ENCODE results near the gene ARHGAP28. TPM values are rescaled to one million over a fixed set of nuclear protein-coding genes. Genes with fewer than 3 reads are reported as not detected.

ARHGAP28 gene
- total and polyA plus RNA-seq, 10 of the 15 experiments (the other 5 are each of a cell fraction or from before 2014, with no cell fraction given), result not detected

DNA sequence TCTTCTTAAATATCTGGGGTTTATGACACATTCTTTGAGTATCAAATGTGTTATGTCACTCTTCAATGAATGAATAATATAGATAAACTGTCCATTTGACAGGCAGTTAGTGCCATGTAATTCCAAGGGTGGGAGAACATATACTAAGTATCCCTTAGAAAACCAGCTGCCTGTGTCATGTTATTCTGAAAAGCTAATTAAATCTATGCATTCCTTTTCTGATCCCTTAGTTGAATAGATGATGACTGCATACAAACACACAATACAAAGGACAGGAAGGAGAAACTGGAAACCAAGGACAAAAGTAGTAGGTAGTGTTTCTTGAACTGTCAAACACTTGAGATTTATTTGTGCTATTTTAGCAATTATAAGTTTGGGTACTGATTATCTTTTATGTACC lies 8.3 kb downstream of the ARHGAP28 start:
- H3K9ac ChIP-seq (ENCODE audit: control insufficient read depth, insufficient read depth, low read length), result no peak overlapping the region
- H3K27me3 ChIP-seq (replicated peaks in 1 of 2; ENCODE audit: control insufficient read depth in 2 of 2, insufficient read depth in 2 of 2, low read length in 1 of 2), result no peaks in the 10 kb centered on the region
- H3K9me3 ChIP-seq (replicated peaks; ENCODE audit: control insufficient read depth, insufficient read depth, low read length), result no peaks in the 10 kb centered on the region
- no peaks in the 10 kb centered on the region for H3K36me3 ChIP-seq (ENCODE audit: control insufficient read depth in 2 of 2, insufficient read depth in 2 of 2, low read length in 1 of 2)
- no peaks in the 10 kb centered on the region for H3K4me1 ChIP-seq (ENCODE audit: control insufficient read depth, insufficient read depth, low read length)
- no peaks in the 10 kb centered on the region for H3K79me2 ChIP-seq (ENCODE audit: control insufficient read depth, insufficient read depth, low read length)
- ChIA-PET RAD21 (ENCODE audit: unreplicated experiment) (no interaction called here), SMC1A (ENCODE audit: uncharacterized antibody, unreplicated experiment) (no interaction called here), POLR2A (no interaction called here), CTCF (no interaction called here)
- TF ChIP-seq ESRRA (IDR thresholded peaks at IDR 0.05; ENCODE audit: low read length) (no peak), LARP7 (IDR thresholded peaks at IDR 0.05) (no peak), SUPT20H (IDR thresholded peaks at IDR 0.05; ENCODE audit: borderline replicate concordance, control insufficient read depth, low read depth, low read length) (no peak), SPI1 (IDR thresholded peaks at IDR 0.05; ENCODE audit: borderline replicate concordance, insufficient read depth, low read depth, low read length) (no peak)
- in situ Hi-C loops (cut with MboI), result no loop called here
- no peak for DNase-seq (ENCODE audit: low read depth, low spot score)
- no TSS peak for BruUV-seq (replicated peaks)
- no peak overlapping the region for H3K27ac ChIP-seq (ENCODE audit: control insufficient read depth, insufficient read depth)
- intact Hi-C loops (cut with micrococcal nuclease; ENCODE audit: unreplicated experiment), result no loop called here
- H4K20me1 ChIP-seq (ENCODE audit: control insufficient read depth, insufficient read depth), result no peaks in the 10 kb centered on the region
- no peak overlapping the region for H2AFZ ChIP-seq (ENCODE audit: control insufficient read depth, low read depth, low read length)
- H3K4me3 ChIP-seq, result no peak overlapping the region
- H3K4me2 ChIP-seq (ENCODE audit: control insufficient read depth, insufficient read depth), result no peak overlapping the region
- ATAC-seq, result no peak
- no peak for FAIRE-seq

GRCh38 chr18:6738622-6739021 lies 9.1 kb downstream of the ARHGAP28 start:
- SMC1A ChIA-PET (ENCODE audit: uncharacterized antibody, unreplicated experiment), result no interaction called here
- CTCF ChIA-PET, result no interaction called here
- Histone ChIP-seq H3K4me3 (no peak overlapping the region), H3K27ac (ENCODE audit: control insufficient read depth, insufficient read depth) (no peak overlapping the region), H3K4me2 (ENCODE audit: control insufficient read depth, insufficient read depth) (no peak overlapping the region), H3K4me1 (ENCODE audit: control insufficient read depth, insufficient read depth, low read length) (no peaks in the 10 kb centered on the region), H3K79me2 (ENCODE audit: control insufficient read depth, insufficient read depth, low read length) (no peaks in the 10 kb centered on the region), H3K9ac (ENCODE audit: control insufficient read depth, insufficient read depth, low read length) (no peak overlapping the region), H2AFZ (ENCODE audit: control insufficient read depth, low read depth, low read length) (no peak overlapping the region), H4K20me1 (ENCODE audit: control insufficient read depth, insufficient read depth) (no peaks in the 10 kb centered on the region), H3K36me3 (ENCODE audit: control insufficient read depth in 2 of 2, insufficient read depth in 2 of 2, low read length in 1 of 2) (no peaks in the 10 kb centered on the region), H3K9me3 (replicated peaks; ENCODE audit: control insufficient read depth, insufficient read depth, low read length) (no peaks in the 10 kb centered on the region), H3K27me3 (replicated peaks in 1 of 2; ENCODE audit: control insufficient read depth in 2 of 2, insufficient read depth in 2 of 2, low read length in 1 of 2) (no peaks in the 10 kb centered on the region)
- intact Hi-C loops (cut with micrococcal nuclease; ENCODE audit: unreplicated experiment), result no loop called here
- in situ Hi-C loops (cut with MboI), result no loop called here
- no peak for FAIRE-seq
- RAD21 ChIA-PET (ENCODE audit: unreplicated experiment), result no interaction called here
- BruUV-seq (replicated peaks), result no TSS peak
- no peak for ATAC-seq
- 14% methylated on average over 4 of the region's 4 CpGs for WGBS (ENCODE audit: insufficient coverage, insufficient replicate concordance, low lambda C conversion rate, missing lambda C conversion rate)
- POLR2A ChIA-PET, result no interaction called here
- TF ChIP-seq NR2C2 (IDR thresholded peaks at IDR 0.05; ENCODE audit: borderline replicate concordance, control insufficient read depth, insufficient read length, low read depth), result no peak
- no peak for TF ChIP-seq LARP7 (IDR thresholded peaks at IDR 0.05)
- TF ChIP-seq NFIC (IDR thresholded peaks at IDR 0.05; ENCODE audit: low read depth, low read length), result no peak
- TF ChIP-seq NFXL1 (IDR thresholded peaks at IDR 0.05; ENCODE audit: borderline replicate concordance), result no peak
- TF ChIP-seq, protein P1, sequence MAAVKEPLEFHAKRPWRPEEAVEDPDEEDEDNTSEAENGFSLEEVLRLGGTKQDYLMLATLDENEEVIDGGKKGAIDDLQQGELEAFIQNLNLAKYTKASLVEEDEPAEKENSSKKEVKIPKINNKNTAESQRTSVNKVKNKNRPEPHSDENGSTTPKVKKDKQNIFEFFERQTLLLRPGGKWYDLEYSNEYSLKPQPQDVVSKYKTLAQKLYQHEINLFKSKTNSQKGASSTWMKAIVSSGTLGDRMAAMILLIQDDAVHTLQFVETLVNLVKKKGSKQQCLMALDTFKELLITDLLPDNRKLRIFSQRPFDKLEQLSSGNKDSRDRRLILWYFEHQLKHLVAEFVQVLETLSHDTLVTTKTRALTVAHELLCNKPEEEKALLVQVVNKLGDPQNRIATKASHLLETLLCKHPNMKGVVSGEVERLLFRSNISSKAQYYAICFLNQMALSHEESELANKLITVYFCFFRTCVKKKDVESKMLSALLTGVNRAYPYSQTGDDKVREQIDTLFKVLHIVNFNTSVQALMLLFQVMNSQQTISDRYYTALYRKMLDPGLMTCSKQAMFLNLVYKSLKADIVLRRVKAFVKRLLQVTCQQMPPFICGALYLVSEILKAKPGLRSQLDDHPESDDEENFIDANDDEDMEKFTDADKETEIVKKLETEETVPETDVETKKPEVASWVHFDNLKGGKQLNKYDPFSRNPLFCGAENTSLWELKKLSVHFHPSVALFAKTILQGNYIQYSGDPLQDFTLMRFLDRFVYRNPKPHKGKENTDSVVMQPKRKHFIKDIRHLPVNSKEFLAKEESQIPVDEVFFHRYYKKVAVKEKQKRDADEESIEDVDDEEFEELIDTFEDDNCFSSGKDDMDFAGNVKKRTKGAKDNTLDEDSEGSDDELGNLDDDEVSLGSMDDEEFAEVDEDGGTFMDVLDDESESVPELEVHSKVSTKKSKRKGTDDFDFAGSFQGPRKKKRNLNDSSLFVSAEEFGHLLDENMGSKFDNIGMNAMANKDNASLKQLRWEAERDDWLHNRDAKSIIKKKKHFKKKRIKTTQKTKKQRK (IDR thresholded peaks at IDR 0.05; ENCODE audit: low read depth, low read length), result no peak
- TF ChIP-seq ZNF592 (IDR thresholded peaks at IDR 0.05), result no peak
- no peak for TF ChIP-seq EGR1 (IDR thresholded peaks at IDR 0.05; ENCODE audit: borderline replicate concordance in 1 of 2, low read depth in 2 of 2, low read length in 2 of 2)
- no peak for TF ChIP-seq GATAD2B (conservative IDR thresholded peaks at IDR 0.05; ENCODE audit: low read depth)
- DNase-seq (ENCODE audit: low read depth, low spot score), result no peak
